COLO668 (cell line): ENCODE results near the gene RHBDD3.
"Not testable (repeated sequence)": the region's sequence is repeated elsewhere in the genome, so short reads cannot be mapped to it uniquely, and the experiment has no call there.

Source experiments
- DNase-seq: peaks from one replicate; lab custom pipeline; 2025; ENCODE audit not compliant: unreplicated experiment; lab: John Stamatoyannopoulos, UW

Gene RHBDD3

GRCh38 chr22:29253561-29254285 lies 14.1 kb downstream of the RHBDD3 start:
- no peak for DNase-seq

- no peak for DNase-seq
These were observed 15.5 kb downstream of the RHBDD3 start for GRCh38 chr22:29251981-29252911.

- no peak for DNase-seq
These were observed 16.5 kb downstream of the RHBDD3 start for GRCh38 chr22:29251265-29251664.

DNA sequence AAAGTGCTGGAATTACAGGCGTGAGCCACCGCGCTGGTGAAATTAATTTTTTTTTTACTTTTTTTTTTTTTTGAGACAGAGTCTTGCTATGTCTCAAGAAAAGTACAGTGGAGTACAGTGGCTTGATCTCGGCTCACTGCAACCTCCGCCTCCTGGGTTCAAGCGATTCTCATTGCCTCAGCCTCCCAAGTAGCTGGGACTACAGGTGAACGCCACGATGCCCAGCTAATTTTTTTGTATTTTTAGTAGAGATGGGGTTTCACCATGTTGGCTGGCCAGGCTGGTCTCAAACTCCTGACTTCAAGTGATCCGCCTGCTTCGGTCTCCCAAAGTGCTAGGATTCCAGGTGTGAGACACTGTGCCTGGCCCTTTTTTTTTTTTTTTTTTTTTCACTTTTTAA lies 19.9 kb downstream of the RHBDD3 start:
- not testable (repeated sequence) for DNase-seq

DNA sequence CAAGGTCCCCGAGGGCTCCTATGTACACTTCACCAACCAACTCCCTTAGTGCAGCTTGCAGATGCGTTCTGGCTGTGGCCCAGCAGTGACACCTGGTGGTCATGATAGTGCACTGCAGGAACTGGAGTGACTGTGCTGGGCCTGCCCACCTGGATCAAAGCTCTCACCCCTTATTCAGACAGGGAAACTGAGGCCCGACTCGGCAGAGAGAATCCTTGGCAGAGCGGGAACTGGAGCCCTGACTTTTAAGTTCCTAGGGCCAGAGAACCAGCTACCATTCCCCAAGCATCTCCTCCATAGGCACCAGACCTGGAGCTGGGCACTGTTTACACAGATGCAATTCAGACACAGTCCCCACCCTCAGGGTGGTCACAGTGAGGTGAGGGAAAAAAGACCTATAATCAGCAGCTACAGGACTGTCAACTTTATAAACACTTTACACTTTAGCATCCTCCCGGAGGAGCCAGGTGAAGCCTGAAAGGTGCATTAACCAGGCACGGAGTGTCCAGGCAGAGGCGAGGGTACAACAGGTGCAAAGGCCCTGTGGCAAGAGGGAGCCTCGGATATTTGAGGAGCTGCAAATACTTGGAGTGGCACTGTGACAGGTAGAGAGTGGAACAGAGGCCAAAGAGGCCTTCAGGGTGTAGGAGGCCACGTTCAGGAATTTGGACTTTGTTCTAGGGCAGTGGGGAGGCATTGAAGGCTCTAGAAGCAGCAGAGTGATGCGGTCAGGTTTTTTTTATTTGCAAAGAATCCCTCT lies 22.0 kb downstream of the RHBDD3 start:
- peak; percentile 52 for DNase-seq

GRCh38 chr22:29244785-29245625 lies 22.8 kb downstream of the RHBDD3 start:
- DNase-seq = no peak

DNA sequence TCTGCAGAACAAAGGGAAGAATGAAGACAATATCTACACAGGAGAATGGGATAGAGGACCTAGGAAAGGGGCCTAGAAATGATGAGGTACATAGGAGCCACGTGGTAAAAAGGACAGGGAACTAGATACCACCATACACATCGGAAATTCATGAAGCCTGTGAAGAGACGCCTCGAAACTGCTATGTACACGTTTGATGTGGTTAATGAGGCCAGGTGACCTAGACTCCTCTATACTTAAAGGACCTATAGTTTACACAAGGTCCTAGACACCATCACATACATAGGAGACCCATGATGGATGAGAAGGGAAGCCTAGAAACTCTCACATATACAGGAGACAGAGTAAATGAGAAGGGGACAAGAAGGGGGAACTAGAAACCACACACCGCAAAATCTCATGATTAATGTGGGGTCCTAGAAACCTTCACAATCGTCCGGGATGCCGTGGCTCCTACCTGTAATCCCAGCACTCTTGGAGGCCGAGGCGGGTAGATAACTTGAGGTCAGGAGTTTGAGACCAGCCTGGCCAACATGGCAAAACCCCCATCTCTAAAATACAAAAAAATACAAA lies 23.8 kb downstream of the RHBDD3 start:
- DNase-seq = no peak

DNA sequence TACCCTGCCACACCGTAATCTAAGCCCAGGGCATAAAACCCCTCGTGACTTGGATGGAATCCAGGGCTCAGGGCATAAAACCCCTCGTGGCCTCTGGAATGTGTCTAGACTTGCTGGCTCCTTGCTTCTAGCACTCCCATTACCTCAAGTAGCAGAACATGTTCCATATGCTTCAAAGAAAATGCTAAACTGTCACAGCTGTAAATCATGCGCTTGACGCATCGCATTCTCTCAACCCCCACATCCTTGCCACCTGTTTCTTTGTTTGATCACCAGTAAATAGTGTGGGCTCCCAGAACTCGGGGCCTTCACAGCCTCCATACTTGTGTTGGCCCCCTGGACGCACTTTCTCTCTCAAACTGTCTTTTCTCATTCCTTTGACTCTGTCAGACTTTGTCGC lies 27.3 kb downstream of the RHBDD3 start:
- DNase-seq = not testable (repeated sequence)

DNA sequence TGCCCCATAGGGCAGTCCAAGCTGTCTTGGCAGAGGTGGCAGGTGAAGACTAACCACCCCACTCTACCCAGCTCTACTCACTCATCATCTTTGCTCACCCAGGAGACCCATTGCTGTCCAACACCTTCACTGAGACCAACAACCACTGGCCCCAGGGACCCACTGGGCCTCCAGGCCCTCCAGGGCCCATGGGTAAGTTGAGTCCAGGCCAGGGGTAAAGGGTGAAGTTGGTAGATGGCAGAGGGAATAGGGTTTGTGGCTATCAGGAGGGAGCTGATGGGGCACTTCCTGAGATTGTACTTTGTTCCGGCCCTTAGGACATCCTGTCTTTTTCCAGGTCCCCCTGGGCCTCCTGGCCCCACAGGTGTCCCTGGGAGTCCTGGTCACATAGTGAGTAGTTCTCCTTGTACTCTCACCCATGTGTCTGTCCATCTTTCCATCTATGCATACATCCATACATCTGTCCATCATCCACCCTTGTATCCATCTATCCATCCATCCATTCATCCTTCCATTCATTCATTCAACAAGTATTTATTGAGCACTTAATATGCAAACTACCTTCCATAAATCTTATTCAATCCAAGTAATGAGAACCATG lies 34.4 kb downstream of the RHBDD3 start:
- DNase-seq = no peak

- no peak for DNase-seq
These were observed 35.5 kb downstream of the RHBDD3 start for GRCh38 chr22:29231971-29232959.

DNA sequence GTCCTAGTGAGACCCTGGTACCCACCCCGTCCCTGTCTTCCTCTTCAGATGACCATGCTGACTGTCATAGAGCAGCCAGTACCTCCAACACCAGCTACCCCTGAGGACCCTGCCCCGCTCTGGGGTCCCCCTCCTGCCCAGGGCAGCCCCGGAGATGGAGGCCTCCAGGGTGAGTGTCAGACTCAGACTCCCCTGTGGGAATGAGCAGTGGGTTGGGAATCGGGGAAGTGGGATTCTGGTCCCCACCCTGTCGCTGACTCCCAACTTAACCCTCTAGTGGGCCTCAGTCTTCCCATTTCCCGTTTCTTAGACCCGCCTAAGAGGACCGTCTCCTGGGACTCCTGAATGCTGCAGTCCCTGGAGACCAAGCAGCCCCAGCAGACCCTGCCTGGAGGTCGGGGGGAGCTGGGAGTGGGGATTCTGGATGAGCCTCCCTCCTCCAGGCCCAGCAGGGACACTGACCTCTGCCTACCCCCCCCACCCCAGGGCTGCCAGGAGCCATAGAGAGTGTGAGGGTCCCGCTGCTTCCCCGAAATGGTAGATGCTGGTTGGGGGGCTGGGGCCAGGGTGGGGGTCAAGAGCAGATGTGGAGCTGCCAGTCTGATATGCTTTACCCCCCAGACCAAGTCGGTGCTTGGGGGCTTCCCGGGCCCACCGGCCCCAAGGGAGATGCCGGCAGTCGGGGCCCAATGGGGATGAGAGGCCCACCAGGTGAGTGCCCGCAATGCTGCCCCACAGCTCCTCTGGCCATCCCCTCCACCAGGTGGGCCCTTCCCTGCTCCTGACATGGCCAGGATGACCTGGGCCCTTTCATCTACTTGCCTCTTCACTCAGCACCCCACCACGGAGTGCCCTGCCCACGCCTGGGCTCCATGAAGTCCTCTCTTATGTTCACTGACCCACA lies 36.6 kb downstream of the RHBDD3 start:
- DNase-seq = no peak

- DNase-seq = no peak
These were observed 41.3 kb downstream of the RHBDD3 start for GRCh38 chr22:29226351-29226981.

DNA sequence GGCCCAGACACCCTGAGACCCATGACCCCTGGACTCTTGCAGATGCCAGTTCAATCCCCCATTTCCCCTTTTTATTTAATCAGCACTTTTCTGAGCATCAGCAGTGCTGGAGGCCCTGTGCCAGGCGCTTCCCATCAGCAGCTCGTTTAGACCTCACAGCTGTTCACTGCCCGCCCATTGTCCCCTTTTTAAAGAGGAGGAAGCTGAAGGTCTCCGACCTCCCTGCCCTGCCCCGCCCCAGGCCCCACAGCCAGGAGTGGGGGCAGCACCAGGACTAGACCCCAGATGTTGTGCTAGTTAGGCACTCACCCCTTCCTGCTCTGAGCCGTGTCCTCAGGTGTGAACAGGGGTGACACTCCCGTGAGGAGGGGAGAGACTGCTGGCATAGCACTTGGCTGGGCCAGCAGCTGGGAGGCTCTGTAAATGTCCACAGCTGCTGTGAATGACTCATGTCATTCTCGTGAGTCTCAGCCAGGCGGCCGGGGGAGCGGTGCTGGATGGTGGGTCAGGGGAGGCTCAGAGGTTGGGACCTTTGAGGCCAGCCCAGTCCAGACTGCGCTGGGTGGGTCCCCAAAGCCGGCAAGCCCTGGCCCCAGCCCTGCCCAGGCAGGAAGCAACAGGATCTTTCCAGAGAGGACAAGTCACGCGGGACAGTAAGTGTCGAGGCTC lies 42.2 kb downstream of the RHBDD3 start:
- peak; percentile 67 for DNase-seq

GRCh38 chr22:29224859-29225410 lies 42.8 kb downstream of the RHBDD3 start:
- DNase-seq = no peak

- DNase-seq = no peak
These were observed 43.5 kb downstream of the RHBDD3 start for GRCh38 chr22:29224121-29224858.
